ENCODE measurements around the gene PFKP.

DNA sequence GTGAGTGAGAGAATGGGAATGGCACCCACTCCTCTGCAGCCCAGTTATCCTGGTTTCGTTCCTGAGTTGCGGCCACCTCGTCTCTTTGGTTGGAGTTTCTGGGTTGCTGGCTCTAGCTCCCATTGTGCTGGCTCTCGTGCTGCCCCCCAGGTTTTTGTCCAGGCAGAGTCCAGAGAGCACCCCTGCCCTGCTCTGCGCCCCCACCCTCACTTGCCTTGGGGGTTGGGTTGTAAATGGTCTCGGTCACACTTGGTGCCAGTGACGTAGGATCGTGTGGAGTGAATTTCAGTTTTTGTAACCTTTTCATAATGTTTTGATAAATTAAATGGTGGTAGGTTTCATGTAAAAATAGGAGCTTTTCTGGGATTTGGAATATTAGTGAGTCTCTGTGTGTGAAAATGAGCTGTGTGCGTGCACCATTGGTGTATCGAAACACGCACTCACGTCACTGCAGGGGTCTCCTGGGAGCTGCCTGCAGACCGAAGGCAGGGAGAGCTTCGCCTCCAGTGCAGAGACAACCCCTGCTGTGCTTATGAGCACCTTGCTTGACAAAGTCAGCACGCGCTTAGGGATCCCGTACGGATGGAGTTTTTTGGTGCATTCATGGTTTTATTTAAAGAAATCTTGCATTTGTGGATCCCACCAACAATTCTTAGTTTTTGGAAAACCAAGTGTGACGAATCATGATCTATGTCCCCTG, 32.9 kb downstream of the PFKP start:
- TF ChIP-seq, protein P1, sequence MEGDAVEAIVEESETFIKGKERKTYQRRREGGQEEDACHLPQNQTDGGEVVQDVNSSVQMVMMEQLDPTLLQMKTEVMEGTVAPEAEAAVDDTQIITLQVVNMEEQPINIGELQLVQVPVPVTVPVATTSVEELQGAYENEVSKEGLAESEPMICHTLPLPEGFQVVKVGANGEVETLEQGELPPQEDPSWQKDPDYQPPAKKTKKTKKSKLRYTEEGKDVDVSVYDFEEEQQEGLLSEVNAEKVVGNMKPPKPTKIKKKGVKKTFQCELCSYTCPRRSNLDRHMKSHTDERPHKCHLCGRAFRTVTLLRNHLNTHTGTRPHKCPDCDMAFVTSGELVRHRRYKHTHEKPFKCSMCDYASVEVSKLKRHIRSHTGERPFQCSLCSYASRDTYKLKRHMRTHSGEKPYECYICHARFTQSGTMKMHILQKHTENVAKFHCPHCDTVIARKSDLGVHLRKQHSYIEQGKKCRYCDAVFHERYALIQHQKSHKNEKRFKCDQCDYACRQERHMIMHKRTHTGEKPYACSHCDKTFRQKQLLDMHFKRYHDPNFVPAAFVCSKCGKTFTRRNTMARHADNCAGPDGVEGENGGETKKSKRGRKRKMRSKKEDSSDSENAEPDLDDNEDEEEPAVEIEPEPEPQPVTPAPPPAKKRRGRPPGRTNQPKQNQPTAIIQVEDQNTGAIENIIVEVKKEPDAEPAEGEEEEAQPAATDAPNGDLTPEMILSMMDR (IDR thresholded peaks at IDR 0.05; ENCODE audit: insufficient read depth, low read depth, low read length), result no peak
- no peak for TF ChIP-seq EZH2 (IDR thresholded peaks at IDR 0.05; ENCODE audit: insufficient read depth, low read length)

Measured in astrocyte (in vitro differentiated cells and primary cell).